Subcutaneous adipose tissue (tissue), 4 donors: ENCODE measurements around the gene MAN1B1. TPM values are rescaled to one million over a fixed set of nuclear protein-coding genes. Genes with fewer than 3 reads are reported as not detected.

Source experiments
- total RNA-seq, 4 donors: library from RNA; depleted of rRNA; stranded (reverse); fragments of >200 nt; gene quantifications; one replicate each; pipeline ENCODE4 v1.1.0, GENCODE V29; 2016
- TF ChIP-seq, protein P1 (sequence below): fragments of 450-650 bp; IDR thresholded peaks from one replicate; pipeline ENCODE4 v1.5.1; 2016; ENCODE audit warnings: low read depth, mild to moderate bottlenecking, control low read depth, antibody characterized with exemption, moderate library complexity

MAN1B1 gene
- total RNA-seq, 4 donors from 2014 or later = 19.1 to 61.9 (median 47.8) TPM

- TF ChIP-seq, protein P1, sequence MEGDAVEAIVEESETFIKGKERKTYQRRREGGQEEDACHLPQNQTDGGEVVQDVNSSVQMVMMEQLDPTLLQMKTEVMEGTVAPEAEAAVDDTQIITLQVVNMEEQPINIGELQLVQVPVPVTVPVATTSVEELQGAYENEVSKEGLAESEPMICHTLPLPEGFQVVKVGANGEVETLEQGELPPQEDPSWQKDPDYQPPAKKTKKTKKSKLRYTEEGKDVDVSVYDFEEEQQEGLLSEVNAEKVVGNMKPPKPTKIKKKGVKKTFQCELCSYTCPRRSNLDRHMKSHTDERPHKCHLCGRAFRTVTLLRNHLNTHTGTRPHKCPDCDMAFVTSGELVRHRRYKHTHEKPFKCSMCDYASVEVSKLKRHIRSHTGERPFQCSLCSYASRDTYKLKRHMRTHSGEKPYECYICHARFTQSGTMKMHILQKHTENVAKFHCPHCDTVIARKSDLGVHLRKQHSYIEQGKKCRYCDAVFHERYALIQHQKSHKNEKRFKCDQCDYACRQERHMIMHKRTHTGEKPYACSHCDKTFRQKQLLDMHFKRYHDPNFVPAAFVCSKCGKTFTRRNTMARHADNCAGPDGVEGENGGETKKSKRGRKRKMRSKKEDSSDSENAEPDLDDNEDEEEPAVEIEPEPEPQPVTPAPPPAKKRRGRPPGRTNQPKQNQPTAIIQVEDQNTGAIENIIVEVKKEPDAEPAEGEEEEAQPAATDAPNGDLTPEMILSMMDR = no peak
Measured at GRCh38 chr9:137087409-137087925, 682 bp downstream of the MAN1B1 start.

- TF ChIP-seq, protein P1 = no peak
Measured at GRCh38 chr9:137088121-137088520, 1.3 kb downstream of the MAN1B1 start.

DNA sequence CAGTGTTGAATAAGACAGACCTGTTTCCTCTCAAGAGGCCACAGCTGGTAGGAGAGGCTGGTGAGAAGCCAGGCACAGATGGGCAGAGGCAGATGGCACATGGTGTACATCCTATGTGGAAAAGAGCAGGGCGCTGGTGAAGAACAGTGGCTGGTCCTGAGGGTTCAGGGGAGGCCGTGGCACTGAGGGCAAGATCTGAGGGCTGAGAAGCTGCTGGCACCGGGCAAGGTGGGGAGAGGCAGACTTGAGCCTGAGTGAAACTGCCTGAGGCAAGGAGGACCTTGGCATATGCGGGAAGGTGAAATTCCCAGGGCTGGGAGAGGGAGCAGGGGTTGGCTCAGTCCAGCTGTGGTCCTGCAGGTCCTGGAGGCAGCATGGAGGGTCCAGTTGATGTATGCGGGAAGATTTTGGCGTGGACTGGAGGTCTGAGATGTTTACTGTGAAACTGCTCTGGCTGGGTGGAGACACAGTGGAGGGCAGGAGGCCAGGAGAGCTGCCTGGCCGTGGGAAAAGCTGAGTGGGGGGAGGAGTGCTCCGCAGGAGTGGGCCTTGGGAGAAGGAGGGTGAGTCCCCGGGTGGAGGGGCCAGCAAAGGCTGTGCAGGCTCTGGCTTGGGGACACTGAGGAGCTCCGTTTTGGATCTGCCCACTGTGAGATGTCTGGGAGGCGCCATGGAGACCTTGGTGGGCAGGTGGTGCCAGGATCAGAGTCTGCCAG, 2.6 kb downstream of the MAN1B1 start:
- TF ChIP-seq, protein P1 = no peak

GRCh38 chr9:137095664-137096517, 9.1 kb downstream of the MAN1B1 start:
- TF ChIP-seq, protein P1 = no peak

- TF ChIP-seq, protein P1 = no peak
Measured at GRCh38 chr9:137096785-137097546, 10.2 kb downstream of the MAN1B1 start.

GRCh38 chr9:137097761-137098462, 11.1 kb downstream of the MAN1B1 start:
- TF ChIP-seq, protein P1 = no peak
